ENCODE data around the gene DDA1. TPM values are rescaled to one million over a fixed set of nuclear protein-coding genes. Genes with fewer than 3 reads are reported as not detected.

The DDA1 gene
- total and polyA plus RNA-seq, 2 of the 13 experiments (the other 11 are each of a cell fraction or from before 2014, with no cell fraction given), result 24.5 to 26.0 TPM

DNA sequence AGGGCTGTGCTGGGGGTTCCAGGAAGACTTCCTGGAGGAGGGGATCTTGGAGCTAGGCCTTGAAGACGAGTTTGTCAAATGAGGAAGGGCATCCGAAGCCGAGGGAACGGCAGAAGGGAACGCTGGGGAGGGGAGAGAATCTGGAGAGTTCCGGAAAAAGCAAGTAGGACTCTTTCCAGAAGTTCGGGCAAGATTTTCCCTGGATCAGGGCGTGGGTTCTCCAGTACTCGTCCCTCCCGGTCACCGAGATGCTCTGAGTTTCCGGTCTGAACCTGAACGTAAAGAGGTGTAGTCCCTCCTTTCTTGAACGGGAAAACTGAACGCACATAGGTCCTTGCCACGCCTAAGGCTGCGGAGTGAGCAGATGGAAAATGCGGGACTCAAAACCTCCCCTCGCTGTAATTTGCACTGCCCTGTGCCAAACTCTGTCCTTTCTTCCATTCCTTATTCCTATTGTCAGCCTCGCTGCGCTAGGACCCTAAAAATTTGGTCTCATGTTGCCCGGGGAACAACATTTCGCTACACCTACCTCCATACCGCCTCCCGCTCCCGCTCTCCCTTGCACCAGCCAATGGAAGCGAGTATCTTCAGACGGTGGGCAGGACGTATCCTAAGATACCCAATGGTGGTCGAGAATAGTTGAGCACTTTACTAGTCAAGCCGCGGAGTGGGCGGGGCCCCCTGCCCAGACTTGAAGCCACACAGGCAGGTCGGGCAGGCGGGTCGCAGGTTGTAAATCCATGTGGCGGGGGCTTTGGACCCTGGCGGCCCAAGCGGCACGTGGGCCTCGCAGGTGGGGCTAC lies 27.7 kb downstream of the DDA1 start, which contains the start of gene GTPBP3 (continued):
- peak; percentile 36; the same call in 1 of the 2 replicates for TF ChIP-seq MXD4 (CRISPR knock-in tag; IDR thresholded peaks at IDR 0.05)
- TF ChIP-seq POLR2AphosphoS5 (IDR thresholded peaks at IDR 0.05; ENCODE audit: low read depth, low read length), result peak; percentile 70
- peak; percentile 63 for TF ChIP-seq ZFY (CRISPR knock-in tag; IDR thresholded peaks at IDR 0.05)
- TF ChIP-seq, protein P1, sequence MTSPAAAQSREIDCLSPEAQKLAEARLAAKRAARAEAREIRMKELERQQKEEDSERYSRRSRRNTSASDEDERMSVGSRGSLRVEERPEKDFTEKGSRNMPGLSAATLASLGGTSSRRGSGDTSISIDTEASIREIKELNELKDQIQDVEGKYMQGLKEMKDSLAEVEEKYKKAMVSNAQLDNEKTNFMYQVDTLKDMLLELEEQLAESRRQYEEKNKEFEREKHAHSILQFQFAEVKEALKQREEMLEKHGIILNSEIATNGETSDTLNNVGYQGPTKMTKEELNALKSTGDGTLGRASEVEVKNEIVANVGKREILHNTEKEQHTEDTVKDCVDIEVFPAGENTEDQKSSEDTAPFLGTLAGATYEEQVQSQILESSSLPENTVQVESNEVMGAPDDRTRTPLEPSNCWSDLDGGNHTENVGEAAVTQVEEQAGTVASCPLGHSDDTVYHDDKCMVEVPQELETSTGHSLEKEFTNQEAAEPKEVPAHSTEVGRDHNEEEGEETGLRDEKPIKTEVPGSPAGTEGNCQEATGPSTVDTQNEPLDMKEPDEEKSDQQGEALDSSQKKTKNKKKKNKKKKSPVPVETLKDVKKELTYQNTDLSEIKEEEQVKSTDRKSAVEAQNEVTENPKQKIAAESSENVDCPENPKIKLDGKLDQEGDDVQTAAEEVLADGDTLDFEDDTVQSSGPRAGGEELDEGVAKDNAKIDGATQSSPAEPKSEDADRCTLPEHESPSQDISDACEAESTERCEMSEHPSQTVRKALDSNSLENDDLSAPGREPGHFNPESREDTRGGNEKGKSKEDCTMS (CRISPR knock-in tag; conservative IDR thresholded peaks at IDR 0.05), result no peak
- peak; percentile 47 for TF ChIP-seq FOSL2 (CRISPR knock-in tag; IDR thresholded peaks at IDR 0.05)
- peak; percentile 37; the same call in 1 of the 2 replicates for TF ChIP-seq SIN3A (IDR thresholded peaks at IDR 0.05; ENCODE audit: borderline replicate concordance, low read depth, low read length)
- peak; percentile 31; the same call in 1 of the 2 replicates for TF ChIP-seq SRF (IDR thresholded peaks at IDR 0.05; ENCODE audit: low read depth, low read length)
- TF ChIP-seq SYNCRIP (IDR thresholded peaks at IDR 0.05; ENCODE audit: insufficient read depth, low read depth, low read length), result no peak
- TF ChIP-seq MATR3 (CRISPR knock-in tag; IDR thresholded peaks at IDR 0.05), result no peak
- TF ChIP-seq ZNF34 (CRISPR knock-in tag; IDR thresholded peaks at IDR 0.05; ENCODE audit: borderline replicate concordance), result peak; percentile 60; the same call in 1 of the 2 replicates
- TF ChIP-seq SAFB2 (CRISPR knock-in tag; IDR thresholded peaks at IDR 0.05; ENCODE audit: borderline replicate concordance, low read depth), result 0 out of 2 replicates have a peak, but pooled peaks have one; percentile 62
- TF ChIP-seq, protein P2, sequence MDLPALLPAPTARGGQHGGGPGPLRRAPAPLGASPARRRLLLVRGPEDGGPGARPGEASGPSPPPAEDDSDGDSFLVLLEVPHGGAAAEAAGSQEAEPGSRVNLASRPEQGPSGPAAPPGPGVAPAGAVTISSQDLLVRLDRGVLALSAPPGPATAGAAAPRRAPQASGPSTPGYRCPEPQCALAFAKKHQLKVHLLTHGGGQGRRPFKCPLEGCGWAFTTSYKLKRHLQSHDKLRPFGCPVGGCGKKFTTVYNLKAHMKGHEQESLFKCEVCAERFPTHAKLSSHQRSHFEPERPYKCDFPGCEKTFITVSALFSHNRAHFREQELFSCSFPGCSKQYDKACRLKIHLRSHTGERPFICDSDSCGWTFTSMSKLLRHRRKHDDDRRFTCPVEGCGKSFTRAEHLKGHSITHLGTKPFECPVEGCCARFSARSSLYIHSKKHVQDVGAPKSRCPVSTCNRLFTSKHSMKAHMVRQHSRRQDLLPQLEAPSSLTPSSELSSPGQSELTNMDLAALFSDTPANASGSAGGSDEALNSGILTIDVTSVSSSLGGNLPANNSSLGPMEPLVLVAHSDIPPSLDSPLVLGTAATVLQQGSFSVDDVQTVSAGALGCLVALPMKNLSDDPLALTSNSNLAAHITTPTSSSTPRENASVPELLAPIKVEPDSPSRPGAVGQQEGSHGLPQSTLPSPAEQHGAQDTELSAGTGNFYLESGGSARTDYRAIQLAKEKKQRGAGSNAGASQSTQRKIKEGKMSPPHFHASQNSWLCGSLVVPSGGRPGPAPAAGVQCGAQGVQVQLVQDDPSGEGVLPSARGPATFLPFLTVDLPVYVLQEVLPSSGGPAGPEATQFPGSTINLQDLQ (CRISPR knock-in tag; IDR thresholded peaks at IDR 0.05), result no peak
- TF ChIP-seq CHD2 (IDR thresholded peaks at IDR 0.05; ENCODE audit: low read depth, low read length), result no peak
- TF ChIP-seq RBFOX2 (IDR thresholded peaks at IDR 0.05; ENCODE audit: low read depth, low read length), result peak; percentile 78
- TF ChIP-seq ZNF205 (CRISPR knock-in tag; IDR thresholded peaks at IDR 0.05), result peak; percentile 38; the same call in 1 of the 2 replicates
- no peak for TF ChIP-seq KLF15 (CRISPR knock-in tag; IDR thresholded peaks at IDR 0.05; ENCODE audit: borderline replicate concordance)
- no peak for TF ChIP-seq DNMT3B (CRISPR knock-in tag; conservative IDR thresholded peaks at IDR 0.05)
